Activated T-helper 17 cell treated with anti-CD3 and anti-CD28 coated beads, Interleukin-2, amount 50 U/mL, for 72 hours (primary cell): ENCODE data around the gene ERC1. TPM values are rescaled to one million over a fixed set of nuclear protein-coding genes. Genes with fewer than 3 reads are reported as not detected.
"Not testable (repeated sequence)": the region's sequence is repeated elsewhere in the genome, so short reads cannot be mapped to it uniquely, and the experiment has no call there.

ENCODE experiments used
- ATAC-seq: fragments of 150-1000 bp; cut with Tn5 transposase; replicated peaks from 2 replicates; pipeline ENCODE4 v1.10.0; 2021; ENCODE audit warnings: mild to moderate bottlenecking, moderate library complexity
- H3K27ac Mint-ChIP-seq: one replicate; pipeline ENCODE4 v1.8.0; 2022; ENCODE audit warnings: mixed read lengths
- H3K27me3 Mint-ChIP-seq: one replicate; pipeline ENCODE4 v1.8.0; 2022; ENCODE audit warnings: mixed read lengths
- H3K36me3 Mint-ChIP-seq: one replicate; pipeline ENCODE4 v1.8.0; 2022; ENCODE audit warnings: low read depth, mild to moderate bottlenecking, mixed read lengths
- H3K4me1 Mint-ChIP-seq: one replicate; pipeline ENCODE4 v1.8.0; 2022; ENCODE audit warnings: mixed read lengths
- H3K4me3 Mint-ChIP-seq: one replicate; pipeline ENCODE4 v1.8.0; 2022; ENCODE audit warnings: mild to moderate bottlenecking, mixed read lengths
- H3K9me3 Mint-ChIP-seq: one replicate; pipeline ENCODE4 v1.8.0; 2022; ENCODE audit warnings: mixed read lengths
- total RNA-seq, 2 donors: library from RNA; stranded (reverse); gene quantifications; one replicate each; pipeline ENCODE4 v1.2.3, GENCODE V29; 2022

ERC1 gene
- total RNA-seq, 2 donors from 2014 or later: 25.8 to 31.9 TPM

GRCh38 chr12:1344245-1344644, 353.2 kb downstream of the ERC1 start:
- Mint-ChIP-seq H3K4me1 (no peaks in the 10 kb centered on the region), H3K4me3 (no peak overlapping the region), H3K27ac (no peak overlapping the region)

GRCh38 chr12:1346126-1346525, 355.1 kb downstream of the ERC1 start:
- Mint-ChIP-seq H3K4me3 (no peak overlapping the region), H3K4me1 (no peaks in the 10 kb centered on the region), H3K27me3 (no peaks in the 10 kb centered on the region), H3K9me3 (no peaks in the 10 kb centered on the region), H3K36me3 (peaks cover 7% of the 10 kb centered on the region), H3K27ac (no peak overlapping the region)
- ATAC-seq: no peak

More at GRCh38 chr12:1344245-1344644, 353.2 kb downstream of the ERC1 start:
- ATAC-seq: no peak
- H3K9me3 Mint-ChIP-seq: no peaks in the 10 kb centered on the region
- H3K27me3 Mint-ChIP-seq: no peaks in the 10 kb centered on the region
- H3K36me3 Mint-ChIP-seq: peaks cover 7% of the 10 kb centered on the region

DNA sequence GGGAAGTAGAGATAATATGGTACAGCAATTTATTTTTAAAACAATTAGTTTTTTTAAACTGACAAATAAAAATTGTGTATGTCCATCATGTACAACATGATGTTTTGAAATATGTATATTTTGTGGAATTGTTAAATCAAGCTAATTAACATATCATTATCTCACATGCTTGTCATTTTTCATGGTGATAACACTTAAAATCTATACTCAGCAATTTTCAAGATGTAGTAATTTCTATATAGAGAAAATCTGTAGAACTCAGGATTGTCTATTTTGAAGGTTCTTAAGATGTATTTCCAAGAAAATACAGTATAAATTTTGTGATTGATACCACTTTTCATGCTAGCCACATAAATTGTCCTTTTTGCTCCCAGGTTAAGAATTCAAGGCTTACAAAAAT, 356.3 kb downstream of the ERC1 start:
- Mint-ChIP-seq H3K4me1 (no peaks in the 10 kb centered on the region), H3K27me3 (no peaks in the 10 kb centered on the region), H3K9me3 (no peaks in the 10 kb centered on the region), H3K4me3 (no peak overlapping the region), H3K27ac (no peak overlapping the region), H3K36me3 (peaks cover 7% of the 10 kb centered on the region)
- ATAC-seq: no peak

- Mint-ChIP-seq H3K27me3 (no peaks in the 10 kb centered on the region), H3K4me1 (no peaks in the 10 kb centered on the region), H3K9me3 (no peaks in the 10 kb centered on the region), H3K27ac (no peak overlapping the region), H3K4me3 (no peak overlapping the region), H3K36me3 (peaks cover 7% of the 10 kb centered on the region)
- no peak for ATAC-seq
Measured at GRCh38 chr12:1348606-1349005, 357.6 kb downstream of the ERC1 start.

DNA sequence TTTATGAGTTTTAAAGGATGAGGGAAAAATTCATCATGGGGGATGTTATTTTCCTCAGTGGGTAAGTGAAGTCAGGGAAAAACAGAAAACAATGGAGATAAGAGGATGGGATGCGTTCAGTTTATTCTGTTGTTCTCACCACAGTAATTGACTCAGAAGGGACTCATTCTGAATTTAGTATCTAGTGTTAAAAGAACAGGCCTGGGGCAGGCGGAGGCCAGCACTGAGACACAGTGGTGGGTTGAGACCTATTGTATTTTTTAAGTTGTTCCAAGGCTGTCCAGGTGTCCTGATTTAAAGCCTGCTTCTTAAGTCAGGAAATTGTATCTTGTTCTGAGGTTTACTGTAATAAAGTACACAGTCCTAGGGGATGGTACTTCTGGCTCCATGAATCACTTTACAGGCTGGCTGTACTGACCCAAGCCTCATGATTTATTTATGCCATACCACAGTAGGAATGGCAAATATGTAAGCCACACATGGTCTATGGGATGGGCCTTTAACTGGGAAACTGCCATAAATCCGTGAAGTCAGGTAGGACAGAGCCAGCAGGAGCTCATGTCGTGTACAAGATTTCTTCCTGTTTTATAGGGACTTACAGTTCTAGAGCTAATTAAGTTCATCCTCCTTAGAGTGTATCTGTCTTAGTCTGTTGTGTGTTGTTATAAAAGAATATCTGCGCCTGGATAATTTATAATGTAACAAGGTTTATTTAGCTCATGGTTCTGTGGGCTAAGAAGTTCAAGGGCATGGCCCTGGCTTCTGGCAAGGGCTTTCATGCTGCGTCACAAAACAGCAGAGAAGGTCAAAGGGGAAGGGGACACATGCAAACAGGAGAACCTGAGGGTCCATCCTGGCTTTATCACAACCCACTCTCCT, 359.3 kb downstream of the ERC1 start:
- Mint-ChIP-seq H3K27ac (no peak overlapping the region), H3K9me3 (no peaks in the 10 kb centered on the region), H3K36me3 (peaks cover 7% of the 10 kb centered on the region), H3K4me3 (no peak overlapping the region), H3K27me3 (no peaks in the 10 kb centered on the region), H3K4me1 (no peaks in the 10 kb centered on the region)
- ATAC-seq: no peak

DNA sequence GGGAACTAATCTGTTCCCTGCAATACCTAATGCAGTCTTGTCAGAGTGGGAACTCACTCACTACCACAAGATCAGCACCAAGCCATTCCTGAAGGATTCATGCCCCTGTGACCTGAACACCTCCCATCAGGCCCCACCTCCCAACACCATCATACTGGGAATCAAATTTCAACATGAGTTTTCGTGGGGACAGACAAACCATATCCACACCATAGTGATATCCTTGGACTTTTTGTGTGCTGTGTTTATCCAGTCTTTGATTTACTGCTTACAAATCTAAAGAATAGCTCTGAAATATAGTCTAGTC, 359.9 kb downstream of the ERC1 start:
- H3K4me1 Mint-ChIP-seq: no peaks in the 10 kb centered on the region
- H3K36me3 Mint-ChIP-seq: peaks cover 5% of the 10 kb centered on the region
- no peaks in the 10 kb centered on the region for H3K27me3 Mint-ChIP-seq
- no peak overlapping the region for H3K4me3 Mint-ChIP-seq
- no peaks in the 10 kb centered on the region for H3K9me3 Mint-ChIP-seq
- no peak for ATAC-seq
- no peak overlapping the region for H3K27ac Mint-ChIP-seq

GRCh38 chr12:1351926-1352325, 360.9 kb downstream of the ERC1 start:
- no peaks in the 10 kb centered on the region for H3K4me1 Mint-ChIP-seq
- H3K9me3 Mint-ChIP-seq: no peaks in the 10 kb centered on the region
- H3K4me3 Mint-ChIP-seq: no peak overlapping the region
- H3K27ac Mint-ChIP-seq: no peak overlapping the region
- H3K36me3 Mint-ChIP-seq: no peaks in the 10 kb centered on the region
- no peaks in the 10 kb centered on the region for H3K27me3 Mint-ChIP-seq
- ATAC-seq: no peak

- no peaks in the 10 kb centered on the region for H3K4me1 Mint-ChIP-seq
- H3K27me3 Mint-ChIP-seq: no peaks in the 10 kb centered on the region
- no peak overlapping the region for H3K27ac Mint-ChIP-seq
- no peak overlapping the region for H3K4me3 Mint-ChIP-seq
- no peaks in the 10 kb centered on the region for H3K36me3 Mint-ChIP-seq
- no peak for ATAC-seq
- H3K9me3 Mint-ChIP-seq: no peaks in the 10 kb centered on the region
Measured at GRCh38 chr12:1353451-1353850, 362.4 kb downstream of the ERC1 start.

DNA sequence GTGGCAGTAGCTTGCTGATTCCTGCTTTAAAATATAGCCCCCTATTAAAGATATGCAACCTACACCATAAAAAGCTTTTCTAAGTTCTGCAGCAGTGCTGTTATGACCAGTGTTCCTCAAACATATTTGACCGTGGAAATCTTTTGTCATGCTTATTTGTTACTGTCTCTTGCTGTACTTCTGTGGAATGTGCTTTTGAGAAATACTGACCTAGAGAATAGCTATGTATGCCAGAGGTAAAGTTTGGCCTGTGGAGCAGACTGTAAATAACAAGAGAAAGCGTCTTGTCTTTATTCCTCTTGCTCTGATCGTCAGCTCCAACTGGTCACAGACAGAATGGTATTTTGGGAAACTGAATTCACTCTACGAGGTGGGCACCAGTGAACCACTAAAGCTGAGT, 364.4 kb downstream of the ERC1 start:
- Mint-ChIP-seq H3K4me1 (no peaks in the 10 kb centered on the region), H3K27ac (no peak overlapping the region), H3K4me3 (no peak overlapping the region), H3K9me3 (no peaks in the 10 kb centered on the region), H3K36me3 (no peaks in the 10 kb centered on the region), H3K27me3 (no peaks in the 10 kb centered on the region)
- no peak for ATAC-seq

DNA sequence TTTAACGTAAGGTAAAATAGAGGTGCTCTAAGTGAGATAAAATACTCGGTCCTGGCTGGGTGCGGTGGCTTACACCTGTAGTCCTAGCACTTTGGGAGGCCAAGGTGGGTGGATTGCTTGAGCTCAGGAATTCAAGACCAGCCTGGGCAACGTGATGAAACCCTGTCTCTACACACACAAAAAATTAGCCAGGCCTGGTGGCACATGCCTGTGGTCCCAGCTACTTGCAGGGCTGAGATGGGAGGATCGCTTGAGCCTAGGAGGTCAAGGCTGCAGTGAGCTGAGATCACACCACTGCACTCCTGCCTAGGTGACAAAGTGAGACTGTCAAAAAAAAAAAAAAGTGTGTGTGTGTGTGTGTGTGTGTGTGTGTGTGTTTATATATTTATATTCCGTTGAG, 364.8 kb downstream of the ERC1 start:
- not testable (repeated sequence) for H3K9me3 Mint-ChIP-seq, H3K4me1 Mint-ChIP-seq, H3K27ac Mint-ChIP-seq, H3K36me3 Mint-ChIP-seq, H3K27me3 Mint-ChIP-seq, ATAC-seq, H3K4me3 Mint-ChIP-seq

GRCh38 chr12:1356285-1356684, 365.3 kb downstream of the ERC1 start:
- Mint-ChIP-seq H3K4me1 (no peaks in the 10 kb centered on the region), H3K27me3 (no peaks in the 10 kb centered on the region), H3K9me3 (no peaks in the 10 kb centered on the region), H3K36me3 (no peaks in the 10 kb centered on the region), H3K4me3 (no peak overlapping the region), H3K27ac (no peak overlapping the region)
- no peak for ATAC-seq

DNA sequence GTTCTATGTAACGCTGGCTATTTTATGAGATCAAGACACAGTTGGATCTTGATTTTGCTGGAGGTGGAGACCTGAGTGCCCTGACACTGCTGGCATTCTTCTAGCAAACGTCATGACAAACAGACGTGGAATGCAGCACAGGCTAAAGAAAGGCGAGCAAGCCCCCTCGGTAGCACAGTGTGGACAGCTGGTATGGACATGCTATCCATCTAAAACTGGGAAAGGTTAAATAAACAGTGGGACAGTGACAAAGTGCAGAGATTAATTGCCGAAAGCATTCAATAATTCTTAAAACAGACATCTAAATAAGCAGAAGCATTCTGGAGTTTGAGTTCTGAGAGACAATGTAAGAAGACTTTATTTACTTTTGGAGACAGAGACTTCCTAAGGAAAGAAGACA, 366.1 kb downstream of the ERC1 start:
- ATAC-seq: no peak
- Mint-ChIP-seq H3K27me3 (no peaks in the 10 kb centered on the region), H3K4me3 (no peak overlapping the region), H3K4me1 (no peaks in the 10 kb centered on the region), H3K27ac (no peak overlapping the region), H3K9me3 (no peaks in the 10 kb centered on the region), H3K36me3 (no peaks in the 10 kb centered on the region)

DNA sequence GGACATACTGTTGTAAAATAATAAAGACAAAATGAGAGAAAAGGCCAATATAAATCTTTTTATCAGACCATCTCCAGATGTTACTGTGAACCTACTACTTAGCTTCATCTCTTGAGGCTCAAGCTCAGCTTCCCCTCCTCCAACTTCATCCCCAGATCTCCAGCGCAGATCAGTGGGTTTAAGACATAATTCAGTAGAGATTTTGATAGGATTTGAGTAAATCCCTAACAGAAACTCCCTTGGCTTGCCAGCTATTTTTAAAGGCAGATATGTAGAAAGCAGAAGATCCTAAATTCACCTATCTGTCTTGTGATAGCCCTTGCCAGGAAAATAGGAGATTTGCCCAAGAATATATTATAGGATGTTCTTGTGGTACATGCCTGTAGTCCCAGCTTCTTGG, 366.7 kb downstream of the ERC1 start:
- ATAC-seq: no peak
- Mint-ChIP-seq H3K4me3 (no peak overlapping the region), H3K4me1 (no peaks in the 10 kb centered on the region), H3K9me3 (no peaks in the 10 kb centered on the region), H3K27me3 (no peaks in the 10 kb centered on the region), H3K27ac (no peak overlapping the region), H3K36me3 (no peaks in the 10 kb centered on the region)

DNA sequence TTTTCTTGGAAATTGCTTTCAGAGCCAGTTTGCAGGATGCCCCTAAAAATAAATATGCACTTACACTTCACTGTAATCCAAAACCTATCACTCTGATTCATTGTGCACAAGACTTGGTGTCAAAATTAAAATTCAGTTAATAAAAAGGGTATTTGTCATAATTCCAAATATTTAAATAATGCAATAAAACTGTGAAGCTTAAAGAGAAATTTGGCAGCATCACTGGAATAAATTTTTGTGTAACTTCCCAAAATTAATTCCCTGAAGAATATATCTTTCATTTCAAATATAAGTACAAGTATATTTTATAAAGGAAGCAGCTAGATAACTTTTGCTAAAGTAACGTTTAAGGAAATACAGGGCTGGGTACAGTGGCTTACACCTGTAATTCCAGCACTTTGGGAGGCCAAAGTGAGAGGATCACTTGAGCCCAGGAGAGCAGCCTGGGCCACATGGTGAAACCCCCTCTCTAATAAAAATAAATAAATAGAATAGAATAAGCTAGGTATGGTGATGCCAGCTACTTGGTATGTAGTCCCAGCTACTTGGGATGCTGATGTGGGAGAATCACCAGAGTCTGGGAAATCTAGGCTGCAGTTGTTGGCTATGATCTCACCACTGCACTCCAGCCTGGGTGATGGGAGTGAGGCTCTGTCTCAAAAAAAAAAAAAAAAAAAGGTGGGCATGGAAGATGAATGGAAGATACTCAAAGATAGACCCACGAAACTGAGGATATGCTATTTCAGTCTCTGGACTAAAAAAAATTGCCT, 369.6 kb downstream of the ERC1 start:
- H3K9me3 Mint-ChIP-seq: no peaks in the 10 kb centered on the region
- no peak for ATAC-seq
- no peaks in the 10 kb centered on the region for H3K36me3 Mint-ChIP-seq
- no peaks in the 10 kb centered on the region for H3K4me1 Mint-ChIP-seq
- H3K4me3 Mint-ChIP-seq: no peak overlapping the region
- H3K27me3 Mint-ChIP-seq: no peaks in the 10 kb centered on the region
- H3K27ac Mint-ChIP-seq: no peak overlapping the region

DNA sequence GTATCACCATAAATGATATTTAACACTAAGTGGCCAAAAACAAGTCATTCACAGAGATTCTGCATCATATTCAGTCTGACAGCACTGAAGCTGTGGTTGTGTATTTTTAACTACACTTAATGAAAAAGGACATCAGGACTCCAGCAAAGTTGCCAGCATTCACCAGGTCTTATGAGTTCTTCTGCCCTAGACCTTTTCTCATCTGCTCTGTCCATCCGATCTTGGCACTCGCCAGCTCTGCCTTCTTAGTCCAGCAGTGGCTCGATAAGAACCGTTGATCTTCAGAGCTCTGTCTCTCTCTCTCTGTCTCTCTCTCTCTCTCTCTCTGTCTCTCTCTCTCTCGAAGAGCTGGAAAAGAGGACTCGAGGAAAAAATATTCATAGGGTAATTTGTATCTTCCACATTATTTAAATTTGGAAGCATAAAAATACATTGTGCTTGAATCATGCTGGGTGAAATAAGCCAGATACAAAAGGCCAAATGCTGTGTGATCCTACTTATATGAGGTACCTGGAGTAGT, 371.2 kb downstream of the ERC1 start:
- H3K4me1 Mint-ChIP-seq: no peaks in the 10 kb centered on the region

More for the DNA sequence above, 371.2 kb downstream of the ERC1 start:
- H3K4me3 Mint-ChIP-seq: no peak overlapping the region
- no peak overlapping the region for H3K27ac Mint-ChIP-seq
- H3K27me3 Mint-ChIP-seq: no peaks in the 10 kb centered on the region
- ATAC-seq: no peak
- H3K9me3 Mint-ChIP-seq: no peaks in the 10 kb centered on the region
- H3K36me3 Mint-ChIP-seq: no peaks in the 10 kb centered on the region
